NCI-H345 (cell line): Measurements from ENCODE around the gene SPDYE1.
A peak's percentile ranks its signal among the peaks of the same experiment; 100 is the strongest.
"Not testable (repeated sequence)": the region's sequence is repeated elsewhere in the genome, so short reads cannot be mapped to it uniquely, and the experiment has no call there.

Experiments
- DNase-seq: peaks from one replicate; lab custom pipeline; 2025; lab: John Stamatoyannopoulos, UW

The SPDYE1 gene

DNA sequence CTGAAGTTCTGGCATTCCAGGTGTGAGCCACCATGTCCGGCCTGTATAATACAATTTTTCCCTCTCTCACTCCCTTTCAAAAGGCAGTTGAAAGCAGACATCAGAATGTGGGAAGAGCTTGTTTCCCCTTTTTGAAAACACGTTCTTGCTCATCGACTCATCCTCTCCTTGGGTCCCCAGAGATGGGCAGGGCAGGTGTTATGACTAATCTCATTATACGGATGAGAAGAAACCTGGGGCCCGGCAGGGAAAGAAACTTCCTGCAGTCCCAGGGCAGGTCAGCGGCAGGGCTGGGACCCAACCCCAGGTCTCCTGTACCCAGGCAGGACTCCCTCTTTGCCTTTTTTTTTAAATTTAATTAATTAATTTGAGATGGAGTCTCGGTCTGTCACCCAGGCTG lies 4.8 kb upstream of the SPDYE1 start:
- not testable (repeated sequence) for DNase-seq

DNA sequence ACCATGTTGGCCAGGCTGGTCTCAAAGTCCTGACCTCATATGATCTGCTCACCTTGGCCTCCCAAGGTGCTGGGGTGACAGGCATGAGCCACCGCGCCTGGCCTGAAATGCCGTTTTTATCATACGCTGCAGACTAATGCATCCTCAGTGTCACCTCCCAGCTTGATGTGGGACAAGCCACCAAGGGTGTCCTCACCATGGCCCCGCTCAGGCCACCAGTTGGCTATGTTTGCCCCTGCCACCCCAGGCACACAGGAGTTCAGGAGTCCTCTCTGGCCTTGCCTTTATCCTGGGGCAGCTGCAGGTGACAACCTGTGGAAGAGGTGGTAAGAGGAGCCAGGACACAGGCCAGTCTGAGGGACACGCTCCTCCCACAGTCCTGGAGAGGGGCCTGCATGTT lies 3.0 kb upstream of the SPDYE1 start:
- not testable (repeated sequence) for DNase-seq

DNA sequence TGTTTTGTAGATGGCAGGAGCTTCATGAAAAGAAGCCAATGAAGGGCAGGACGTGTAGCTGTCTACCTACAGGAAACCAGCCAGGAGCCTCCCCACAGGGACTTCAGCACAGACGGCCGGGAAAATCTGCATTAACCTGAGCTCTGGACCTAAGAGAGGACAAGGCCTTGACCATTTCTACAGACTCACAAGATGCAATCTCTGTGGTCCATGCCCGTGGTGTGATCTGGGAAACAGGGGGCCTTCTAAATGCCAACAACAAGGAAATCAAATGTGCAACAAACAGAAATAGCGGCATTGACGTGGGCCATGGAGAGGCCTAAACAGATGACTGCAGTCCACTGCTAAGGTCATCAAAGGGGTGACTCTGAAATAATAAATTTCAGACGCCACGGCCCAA lies 14.4 kb downstream of the SPDYE1 start:
- DNase-seq, result not testable (repeated sequence)

DNA sequence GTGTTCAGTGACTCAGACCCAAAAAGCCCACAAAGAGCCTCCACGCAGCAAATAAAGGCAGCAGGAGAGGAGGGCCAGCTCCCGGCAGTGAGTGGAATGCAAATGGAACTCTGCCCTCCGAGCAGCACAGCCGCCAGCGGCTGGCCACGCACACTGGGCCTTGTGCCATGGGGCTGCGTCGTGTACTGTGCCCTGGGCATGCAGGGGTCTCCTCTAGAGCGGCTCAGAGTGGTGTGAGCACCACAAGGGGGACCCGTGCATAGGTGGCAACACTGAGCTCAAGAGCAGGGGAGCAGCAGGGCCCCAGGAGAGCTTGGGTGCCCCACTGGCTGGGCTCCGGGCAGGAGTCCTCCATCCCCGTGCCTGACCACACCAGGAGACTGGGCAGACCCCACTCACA lies 17.4 kb downstream of the SPDYE1 start:
- DNase-seq, result not testable (repeated sequence)

DNA sequence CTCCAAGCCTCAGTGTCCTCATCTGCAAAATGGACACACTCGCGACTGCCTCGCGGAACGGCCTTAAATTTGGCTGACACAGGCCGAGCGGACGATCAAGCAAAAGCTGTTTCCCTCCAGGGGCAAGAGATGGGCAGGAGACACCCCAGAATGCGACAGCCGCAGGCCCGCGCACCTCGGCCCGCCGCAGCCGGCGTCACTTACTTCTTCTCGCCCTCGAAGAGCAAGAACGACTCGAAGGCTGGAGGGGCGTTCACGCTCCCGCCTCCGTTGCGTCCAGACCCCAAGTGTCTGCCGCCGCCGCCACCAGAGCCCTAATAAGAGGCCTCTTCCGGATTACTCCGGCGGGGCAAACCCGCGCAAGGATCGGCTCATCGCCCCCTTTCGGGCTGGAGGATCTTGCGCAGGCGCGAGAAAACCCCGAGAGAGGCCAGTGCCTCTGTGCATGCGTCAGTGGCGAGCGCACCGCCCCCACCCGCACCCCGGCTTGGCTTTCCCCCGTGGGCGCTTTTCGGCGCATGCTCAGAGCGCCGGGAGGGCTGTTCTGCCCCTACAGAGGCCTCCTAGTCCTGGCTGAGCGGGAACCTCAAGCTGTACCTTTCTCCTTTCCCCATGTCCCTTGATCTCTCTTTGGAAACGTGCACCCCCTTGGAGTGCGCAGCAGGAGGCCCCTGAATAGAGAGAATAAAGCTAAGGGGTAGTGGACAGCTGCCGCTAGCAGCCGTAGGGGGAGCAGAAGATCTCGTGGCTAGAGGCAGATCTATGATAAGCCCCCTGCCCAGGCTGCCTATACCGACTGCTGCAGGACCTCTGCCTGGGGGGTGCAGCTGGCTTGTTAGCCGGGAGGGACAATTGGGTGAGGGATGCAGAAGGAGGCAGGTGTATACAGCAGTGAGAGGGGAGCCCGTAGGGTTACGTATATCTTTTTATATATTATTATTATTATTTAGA lies 21.4 kb downstream of the SPDYE1 start:
- DNase-seq, result peak; percentile 98

DNA sequence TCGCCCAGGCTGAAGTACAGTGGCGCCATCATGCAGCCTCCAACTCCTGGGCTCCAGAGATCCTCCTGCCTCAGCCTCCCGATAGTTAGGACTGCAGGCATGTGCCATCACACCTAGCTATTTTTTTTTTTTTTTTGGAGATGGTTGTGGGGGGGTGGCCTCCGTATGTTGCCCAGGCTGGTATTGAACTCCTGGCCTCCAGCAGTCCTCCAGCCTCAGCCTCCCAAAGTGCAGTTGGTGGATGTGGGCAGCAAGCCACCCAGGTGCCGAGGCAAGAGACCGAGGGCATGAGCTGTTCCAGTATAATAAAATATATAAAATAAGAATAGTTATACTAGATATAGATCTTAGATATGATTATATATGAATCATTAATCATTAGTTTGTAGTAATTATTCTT lies 22.1 kb downstream of the SPDYE1 start:
- DNase-seq, result not testable (repeated sequence)

DNA sequence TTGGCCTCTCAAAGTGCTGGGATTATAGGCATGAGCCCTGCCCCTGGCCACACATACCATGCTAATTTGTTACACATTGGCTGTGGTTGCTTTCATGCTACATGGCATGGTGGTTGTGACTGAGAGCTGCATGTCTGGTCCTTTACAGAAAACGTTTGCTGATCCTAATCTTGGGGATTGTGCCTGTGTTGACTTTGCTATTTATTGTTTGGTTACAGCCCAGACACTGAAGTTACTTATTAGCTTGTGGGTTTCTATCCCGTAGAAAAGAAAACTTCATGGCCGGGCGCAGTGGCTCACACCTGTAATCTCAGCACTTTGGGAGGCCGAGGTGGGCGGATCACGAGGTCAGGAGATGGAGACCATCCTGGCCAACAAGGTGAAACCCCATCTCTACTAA lies 24.4 kb downstream of the SPDYE1 start:
- not testable (repeated sequence) for DNase-seq

DNA sequence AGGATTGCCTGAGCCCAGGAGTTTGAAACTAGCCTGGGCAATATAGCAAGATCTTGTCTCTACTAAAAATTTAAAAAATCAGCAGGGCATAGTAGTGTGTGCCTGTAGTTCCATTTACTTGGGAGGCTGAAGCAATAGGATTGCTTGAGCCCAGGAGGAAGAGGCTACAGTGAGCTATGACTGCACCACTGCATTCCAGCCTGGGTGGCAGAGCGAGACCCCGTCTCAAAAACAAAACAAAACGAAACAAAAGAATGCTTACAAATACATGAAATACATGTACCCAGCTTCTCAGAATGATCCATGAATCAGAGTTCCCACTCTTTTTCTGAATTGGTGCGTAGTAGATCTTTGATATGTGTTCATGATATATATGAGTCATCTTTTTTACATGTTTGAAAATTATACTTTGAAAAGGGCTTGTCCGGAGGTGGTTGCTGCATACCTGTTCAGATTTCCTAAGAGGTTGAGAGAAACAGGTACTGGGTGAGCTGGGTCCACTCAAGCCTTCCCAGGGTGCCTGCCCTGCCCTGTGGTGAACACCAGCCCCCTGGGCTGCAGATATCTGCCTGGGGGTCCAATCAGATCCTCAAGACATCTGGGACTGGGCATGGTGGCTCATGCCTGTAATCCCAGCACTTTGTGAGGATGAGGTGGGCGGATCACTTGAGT lies 25.2 kb downstream of the SPDYE1 start:
- DNase-seq, result not testable (repeated sequence)

DNA sequence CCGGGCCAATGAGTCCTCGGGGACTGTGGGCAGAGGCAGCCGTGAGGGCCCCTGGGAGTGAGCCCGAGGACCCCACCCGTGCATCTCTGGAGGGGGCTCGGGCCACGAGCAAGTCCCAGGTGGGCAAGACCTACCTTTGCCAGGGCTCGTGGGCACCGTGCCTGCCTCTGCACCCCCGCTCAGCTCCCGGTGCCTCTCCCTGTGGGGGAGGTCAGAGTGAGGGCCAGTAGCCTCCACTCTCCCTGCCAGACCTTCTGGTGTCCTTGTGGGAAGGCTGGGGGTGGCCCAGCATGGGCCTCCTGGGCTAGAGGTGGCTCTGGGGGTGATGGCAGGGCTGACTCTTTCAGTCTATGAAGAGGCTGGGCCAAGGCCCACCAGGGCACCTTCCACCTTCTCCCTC lies 31.7 kb downstream of the SPDYE1 start:
- not testable (repeated sequence) for DNase-seq

DNA sequence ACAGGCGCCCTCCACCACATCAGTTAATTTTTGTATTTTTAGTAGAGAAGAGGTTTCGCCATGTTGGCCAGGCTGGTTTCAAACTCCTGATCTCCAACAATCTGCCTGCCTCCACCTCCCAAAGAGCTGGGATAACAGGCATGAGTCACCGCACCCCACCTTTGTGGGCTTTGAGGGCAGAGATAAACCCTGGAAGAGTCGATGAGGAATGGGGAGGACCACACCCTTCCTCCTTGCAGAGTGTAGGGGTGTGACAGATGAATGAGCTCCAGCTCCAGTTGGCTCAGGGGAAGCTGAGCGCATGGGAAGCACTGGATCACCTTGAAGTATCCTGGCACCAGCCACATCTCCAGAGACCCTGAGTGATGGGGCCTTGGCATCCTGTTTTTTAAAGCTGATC lies 32.3 kb downstream of the SPDYE1 start:
- DNase-seq, result not testable (repeated sequence)

DNA sequence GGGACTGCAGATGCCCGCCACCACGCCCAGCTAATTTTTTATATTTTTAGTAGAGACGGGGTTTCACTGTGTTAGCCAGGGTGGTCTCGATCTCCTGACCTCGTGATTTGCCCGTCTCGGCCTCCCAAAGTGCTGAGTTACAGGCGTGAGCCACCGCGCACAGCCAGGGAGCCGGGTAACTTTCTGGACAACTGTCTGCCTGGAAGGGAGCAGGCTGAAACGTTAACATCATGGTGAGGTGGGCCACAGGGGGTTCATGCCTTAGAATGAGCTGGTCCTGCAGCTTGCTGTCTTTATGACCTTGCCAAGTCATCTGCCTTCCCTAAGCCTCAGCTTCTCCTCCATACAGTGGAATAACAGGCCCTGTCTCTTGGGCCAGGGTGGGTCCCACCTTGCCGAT lies 33.6 kb downstream of the SPDYE1 start:
- DNase-seq, result not testable (repeated sequence)

DNA sequence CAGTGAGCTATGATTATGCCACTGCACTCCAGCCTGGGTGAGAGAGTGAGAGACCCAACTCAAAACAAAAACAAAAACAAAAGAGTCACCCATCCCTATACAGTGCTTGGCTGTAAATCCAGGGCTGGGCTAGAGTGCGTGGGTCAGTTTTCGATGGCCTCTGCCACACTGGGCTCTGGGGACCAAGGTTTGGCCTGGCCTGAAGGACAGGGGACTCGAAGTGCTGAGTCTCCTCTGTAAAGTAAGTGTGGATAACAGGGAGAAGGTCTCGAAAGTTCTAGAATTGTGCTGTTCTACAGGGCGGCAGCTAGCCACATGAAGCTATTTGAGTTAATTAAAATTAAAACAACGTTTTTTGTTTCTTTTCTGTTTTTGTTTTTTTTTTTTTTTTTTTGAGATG lies 34.3 kb downstream of the SPDYE1 start:
- DNase-seq, result not testable (repeated sequence)

DNA sequence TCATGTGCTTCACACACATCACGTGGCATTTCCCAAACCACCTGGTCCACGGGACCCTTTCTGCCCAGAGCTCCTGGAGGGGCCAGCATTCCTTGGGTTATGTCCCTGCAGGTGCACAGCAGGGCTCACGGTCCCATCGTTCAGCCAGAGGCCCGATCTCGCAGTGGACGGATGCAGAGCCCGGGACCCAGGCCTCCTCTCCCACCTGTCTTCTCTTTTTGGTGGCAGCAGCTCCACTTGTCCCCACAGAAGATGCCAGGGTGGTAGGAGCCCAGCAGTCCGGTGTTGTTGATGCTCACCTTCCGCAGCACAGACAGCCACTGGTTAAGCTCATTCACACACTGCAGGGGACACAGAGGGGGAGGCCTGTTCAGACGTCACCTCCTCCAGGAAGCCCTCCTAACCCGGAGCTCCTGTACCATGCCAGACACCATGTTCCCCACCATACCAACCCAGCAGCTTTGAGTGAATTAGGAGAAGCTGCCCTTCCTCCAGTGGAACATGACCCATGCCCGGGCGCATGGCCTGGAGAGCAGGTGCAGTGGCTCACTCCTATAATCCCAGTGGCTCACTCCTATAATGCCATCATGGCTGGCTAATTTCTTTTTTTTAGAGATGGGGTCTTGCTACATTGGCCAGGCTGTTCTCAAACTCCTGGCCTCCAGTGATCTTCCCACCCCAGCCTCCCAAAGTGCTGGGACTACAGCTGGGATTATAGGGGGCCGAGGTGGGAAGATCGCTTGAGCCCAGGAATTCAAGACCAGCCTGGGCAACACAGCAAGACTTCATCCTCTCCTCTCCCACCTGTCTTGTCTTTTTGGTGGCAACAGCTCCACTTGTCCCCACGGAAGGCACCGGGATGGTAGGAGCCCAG lies 36.5 kb downstream of the SPDYE1 start:
- DNase-seq, result not testable (repeated sequence)

DNA sequence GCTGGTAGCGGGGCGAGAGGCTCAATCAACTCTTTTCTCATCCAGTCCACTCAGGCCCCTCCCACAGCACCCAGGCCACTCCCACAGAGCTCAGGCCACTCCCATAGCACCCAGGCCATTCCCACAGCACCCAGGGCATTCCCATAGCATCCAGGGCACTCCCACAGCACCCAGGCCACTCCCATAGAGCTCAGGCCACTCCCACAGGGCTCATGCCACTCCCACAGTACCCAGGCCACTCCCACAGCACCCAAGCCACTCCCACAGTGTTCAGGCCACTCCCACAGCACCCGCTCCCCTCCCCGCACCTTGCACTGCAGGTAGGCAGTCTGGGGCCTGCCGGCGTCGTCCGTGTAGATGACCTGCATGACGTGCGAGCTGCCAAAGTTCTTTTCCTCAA lies 38.7 kb downstream of the SPDYE1 start:
- not testable (repeated sequence) for DNase-seq

DNA sequence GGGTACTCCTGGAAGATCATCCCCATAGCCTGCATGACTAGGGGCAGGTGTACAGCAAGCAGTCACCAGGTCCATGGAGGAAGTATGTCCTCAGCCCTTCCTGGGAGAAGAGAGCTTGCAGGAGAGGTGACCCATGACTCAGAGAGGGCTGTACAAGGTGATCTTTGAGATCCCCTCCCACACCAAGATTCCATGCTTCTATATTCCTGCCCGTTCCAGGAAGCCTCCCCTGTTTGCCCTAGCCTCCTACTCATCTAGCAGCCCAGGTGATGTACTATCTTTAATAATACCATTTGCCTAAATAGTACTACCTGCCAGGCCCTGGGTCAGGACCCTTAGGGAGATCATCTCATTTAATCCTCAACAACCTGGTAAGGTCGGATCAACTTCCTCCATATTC lies 40.3 kb downstream of the SPDYE1 start:
- not testable (repeated sequence) for DNase-seq

DNA sequence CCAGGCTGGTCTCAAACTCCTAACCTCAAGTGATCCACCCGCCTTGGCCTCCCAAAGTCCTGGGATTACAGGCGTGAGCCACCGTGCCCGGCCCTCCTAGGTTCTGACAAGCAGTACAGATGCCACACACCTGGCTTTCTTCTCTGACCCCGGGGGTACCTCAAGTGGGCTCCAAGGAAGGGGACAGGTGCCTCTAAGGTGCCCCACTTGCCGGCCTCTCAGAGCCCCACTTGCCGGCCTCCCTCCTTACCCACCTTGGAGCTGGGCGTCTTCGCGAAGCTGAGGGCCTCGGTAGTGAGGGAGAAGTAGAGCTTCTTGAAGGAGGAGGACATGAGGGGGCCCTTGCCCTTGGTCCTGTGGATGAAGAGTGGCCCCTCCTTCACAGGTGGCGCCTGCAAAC lies 40.9 kb downstream of the SPDYE1 start:
- not testable (repeated sequence) for DNase-seq

DNA sequence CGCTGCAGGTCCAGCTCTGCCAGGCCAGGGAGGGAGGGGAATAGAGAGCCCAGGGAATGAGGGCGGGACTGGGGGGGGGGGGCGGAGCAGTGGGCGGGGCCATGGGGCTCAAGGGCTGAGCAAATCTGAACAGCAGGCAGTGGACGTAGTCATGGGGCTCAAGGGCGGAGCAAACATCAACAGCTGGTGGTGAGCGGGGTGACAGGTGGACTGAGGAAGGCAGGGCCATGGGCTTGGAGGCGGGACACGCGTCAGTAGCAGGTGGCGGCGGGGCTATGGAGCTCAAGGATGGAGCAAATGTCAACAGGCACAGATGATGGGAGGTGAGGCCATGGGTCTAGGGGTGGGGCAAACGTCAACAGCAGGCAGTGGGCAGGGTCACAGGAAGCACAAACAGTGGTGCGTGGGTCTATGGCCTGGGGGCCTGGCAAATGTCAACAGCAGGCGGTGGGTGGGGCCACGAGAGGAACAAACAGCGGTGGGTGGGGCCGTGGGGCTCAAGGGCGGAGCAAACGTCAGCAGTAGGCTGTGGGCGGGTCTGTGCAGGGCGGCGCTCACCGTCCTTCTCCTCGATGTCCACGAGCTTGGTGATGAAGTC lies 41.4 kb downstream of the SPDYE1 start:
- peak; percentile 91 for DNase-seq

DNA sequence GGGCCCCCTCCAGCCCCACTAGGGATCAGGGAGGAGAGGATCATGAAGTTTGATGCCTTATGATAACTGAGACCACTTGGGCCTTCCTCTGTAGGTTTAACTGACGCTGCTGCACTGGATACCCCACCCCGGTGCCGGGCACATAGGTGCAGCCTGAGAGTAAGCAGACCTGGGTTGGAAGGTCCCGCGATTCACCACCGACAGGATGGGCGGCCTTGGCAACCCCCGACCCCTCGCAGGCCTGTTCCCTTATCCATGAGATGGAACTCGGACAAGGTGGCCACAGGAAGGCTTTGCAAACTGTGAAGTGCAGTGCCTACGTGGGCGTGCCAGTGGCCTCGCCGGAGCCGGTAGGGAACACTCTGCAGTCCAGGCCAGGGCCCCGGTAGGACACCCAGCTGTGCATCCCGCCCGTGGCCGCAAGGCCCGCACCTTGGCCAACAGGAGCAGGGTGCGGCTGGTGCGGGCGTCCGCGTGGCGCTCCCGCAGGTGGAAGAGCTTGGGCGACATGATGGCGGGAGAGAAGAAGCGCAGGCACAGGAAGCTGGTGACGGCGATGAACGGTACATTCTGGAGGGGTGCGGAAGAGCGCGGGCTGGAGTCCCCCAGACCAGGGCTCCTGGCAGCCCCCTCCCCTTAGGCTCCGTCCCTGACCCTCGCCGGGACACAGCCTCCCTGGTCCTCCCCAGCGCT lies 42.2 kb downstream of the SPDYE1 start:
- not testable (repeated sequence) for DNase-seq

DNA sequence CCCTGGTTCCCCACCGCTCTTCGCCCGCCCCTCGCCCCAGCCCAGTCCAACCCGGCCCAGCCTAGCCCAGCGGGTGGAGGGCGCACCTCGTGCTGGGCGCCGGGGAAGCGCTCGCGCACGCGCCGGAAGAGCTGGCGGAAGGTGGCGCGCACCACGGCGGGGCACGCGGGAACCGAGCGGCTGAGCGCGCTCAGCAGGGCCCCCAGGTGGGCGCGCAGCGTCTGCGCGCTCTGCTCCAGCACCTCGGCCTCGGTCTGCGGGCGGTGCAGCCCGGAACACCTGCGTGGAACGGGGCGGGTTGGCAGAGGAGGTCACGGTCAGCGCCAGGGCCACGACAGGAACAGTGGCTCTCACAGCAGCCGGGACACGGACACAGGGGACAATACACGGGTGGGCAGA lies 42.8 kb downstream of the SPDYE1 start:
- DNase-seq, result peak; percentile 42

DNA sequence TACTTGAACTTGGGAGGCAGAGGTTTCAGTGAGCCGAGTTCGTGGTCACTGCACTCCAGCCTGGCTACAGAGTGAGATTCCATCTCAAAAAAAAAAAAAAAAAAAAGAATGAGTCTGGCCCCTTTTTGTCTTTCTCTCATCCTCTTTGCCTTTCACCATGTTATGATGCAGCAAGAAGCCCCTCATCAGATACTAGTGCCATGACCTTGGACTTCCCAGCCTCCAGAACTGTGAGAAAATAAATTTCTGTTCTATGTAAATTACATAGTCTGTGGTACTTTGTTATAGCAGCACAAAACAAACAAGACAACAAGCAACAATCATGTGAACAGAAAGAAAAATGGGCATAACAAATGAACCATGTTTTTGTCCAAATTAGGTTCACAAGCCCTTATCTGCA lies 44.5 kb downstream of the SPDYE1 start:
- DNase-seq, result no peak

DNA sequence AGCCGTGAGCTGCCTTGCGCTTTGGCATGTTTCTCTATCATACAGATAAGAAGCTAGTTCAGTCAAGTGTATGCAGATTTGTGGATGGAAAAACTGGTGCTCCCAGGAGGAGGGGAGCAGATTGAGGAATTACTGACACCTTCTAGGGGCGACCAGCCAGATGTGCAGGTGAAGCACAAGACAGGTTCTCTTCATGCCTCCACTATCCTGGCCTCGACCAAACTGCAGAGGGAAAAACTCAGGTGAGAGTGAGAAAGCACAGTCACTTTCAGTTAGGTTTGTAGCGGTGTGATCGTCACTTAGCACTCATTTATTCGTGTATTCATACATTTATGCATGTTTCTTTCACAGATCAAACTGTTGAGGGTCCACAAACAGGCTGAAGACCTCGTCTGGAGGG lies 46.2 kb downstream of the SPDYE1 start:
- peak; percentile 9 for DNase-seq
